DND-41 (cell line): ENCODE data around the gene SEMA5B.
A peak's percentile ranks its signal among the peaks of the same experiment; 100 is the strongest.

Experiments used
- ATAC-seq: fragments of 200-7000 bp; cut with Tn5 transposase; 3 replicates; pipeline ENCODE4 v1.9.1; 2021; ENCODE audit warnings: low read depth; ENCODE audit not compliant: insufficient read depth
- DNase-seq: peaks from one replicate; pipeline ENCODE4 v3.0.0-alpha.2; 2020
- H2AFZ ChIP-seq: 2 replicates; pipeline ENCODE4 v1.6.0; 2012; ENCODE audit warnings: low read depth, low read length
- H3K27ac ChIP-seq: 2 replicates; pipeline ENCODE4 v1.5.1; 2012; ENCODE audit warnings: low read length, inconsistent platforms
- H3K27me3 ChIP-seq: fragments of 200-600 bp; sonication (generic); 2 replicates; pipeline ENCODE4 v1.6.0; 2012; ENCODE audit warnings: low read length, mild to moderate bottlenecking, inconsistent platforms; ENCODE audit not compliant: insufficient read depth, poor library complexity
- H3K36me3 ChIP-seq: 2 replicates; pipeline ENCODE4 v1.5.1; 2012; ENCODE audit warnings: low read length, inconsistent platforms; ENCODE audit not compliant: insufficient read depth
- H3K4me1 ChIP-seq: 2 replicates; pipeline ENCODE4 v1.5.1; 2012; ENCODE audit warnings: mild to moderate bottlenecking, low read length; ENCODE audit not compliant: insufficient read depth
- H3K4me2 ChIP-seq: 2 replicates; pipeline ENCODE4 v1.6.0; 2012; ENCODE audit warnings: mild to moderate bottlenecking, moderate library complexity, low read length, inconsistent platforms; ENCODE audit not compliant: insufficient read depth
- H3K4me3 ChIP-seq, 2 experiments: fragments of 200-600 bp in 1 of 2; shearing (Covaris generic) in 1 of 2; 2 replicates each; pipeline ENCODE4 v1.5.1; 2012 to 2016; ENCODE audit warnings: inconsistent platforms in 2 of 2, low read length in 2 of 2, mild to moderate bottlenecking in 2 of 2, low read depth in 1 of 2, moderate library complexity in 1 of 2
- H3K79me2 ChIP-seq: 2 replicates; pipeline ENCODE4 v1.6.0; 2012; ENCODE audit warnings: low read length, inconsistent platforms; ENCODE audit not compliant: insufficient read depth
- H3K9ac ChIP-seq: 2 replicates; pipeline ENCODE4 v1.6.0; 2012; ENCODE audit warnings: low read depth, mild to moderate bottlenecking, inconsistent platforms, low read length, moderate library complexity
- H3K9me3 ChIP-seq: 2 replicates; pipeline ENCODE4 v1.5.1; 2012; ENCODE audit warnings: low read length, moderate library complexity, mild to moderate bottlenecking, inconsistent platforms; ENCODE audit not compliant: insufficient read depth, severe bottlenecking
- H4K20me1 ChIP-seq: 2 replicates; pipeline ENCODE4 v1.6.0; 2012; ENCODE audit warnings: low read length; ENCODE audit not compliant: insufficient read depth
- EZH2 ChIP-seq: IDR thresholded peaks from 3 replicates; pipeline ENCODE4 v1.6.1; 2012; ENCODE audit warnings: borderline replicate concordance, low read depth, mild to moderate bottlenecking, moderate library complexity, low read length, inconsistent platforms; ENCODE audit not compliant: severe bottlenecking
- TF ChIP-seq, protein P1 (sequence below): IDR thresholded peaks from 2 replicates; pipeline ENCODE4 v1.5.1; 2012; ENCODE audit warnings: borderline replicate concordance, low read length, moderate library complexity, mild to moderate bottlenecking; ENCODE audit not compliant: poor library complexity, severe bottlenecking; ENCODE audit errors: extremely low read depth

Gene SEMA5B

DNA sequence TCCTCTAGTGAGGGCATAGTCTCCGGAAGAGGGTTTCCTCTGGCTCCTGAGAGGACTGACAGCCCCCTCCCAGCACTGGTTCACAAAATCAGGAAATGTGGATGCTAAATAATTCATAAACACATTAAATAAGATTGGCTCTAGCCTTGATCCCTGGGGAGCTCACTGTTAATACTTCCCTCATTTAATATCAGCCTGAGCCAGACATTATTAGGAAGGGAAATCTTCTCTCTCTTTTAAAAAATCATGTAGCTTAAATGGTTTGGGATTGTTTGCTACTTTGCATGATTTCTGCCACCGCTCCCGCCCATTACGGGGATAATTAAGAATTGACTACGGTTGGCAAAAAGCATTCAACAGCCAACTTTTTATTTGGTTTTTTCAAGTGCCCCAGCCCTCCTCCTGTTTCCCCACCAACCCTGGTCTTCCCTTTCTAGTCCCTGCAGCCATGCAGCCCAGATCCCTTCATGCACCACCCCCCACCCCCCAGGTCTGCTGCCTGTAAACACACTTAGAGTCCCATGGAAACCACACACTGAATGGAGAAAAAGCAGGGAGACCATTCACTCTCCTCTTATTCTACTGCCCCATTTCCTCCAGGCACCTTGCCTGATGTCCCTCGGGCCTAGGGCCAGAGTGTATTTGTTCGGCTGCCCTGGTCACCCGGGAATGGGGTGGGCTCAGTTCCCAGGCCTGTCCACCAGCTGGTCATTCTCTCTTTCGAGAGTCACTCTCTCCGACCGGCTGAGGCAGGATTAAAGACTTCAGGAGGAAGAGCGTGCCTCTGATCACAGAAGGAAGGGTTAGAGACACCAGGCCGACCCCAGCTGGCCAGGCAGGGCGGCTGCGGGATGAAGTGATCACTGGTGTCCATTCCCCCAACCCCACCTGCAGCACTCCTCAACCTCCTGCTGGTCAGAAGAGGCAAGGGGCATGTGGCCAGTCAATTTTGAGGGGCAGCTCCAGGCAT lies 45.1 kb downstream of the SEMA5B start:
- Histone ChIP-seq H3K79me2 (no peaks in the 10 kb centered on the region), H3K4me3 (no peak overlapping the region), H3K9ac (no peak overlapping the region), H3K4me2 (no peak overlapping the region), H3K4me1 (no peaks in the 10 kb centered on the region), H3K27me3 (peaks cover 3% of the 10 kb centered on the region), H3K9me3 (no peaks in the 10 kb centered on the region), H4K20me1 (no peaks in the 10 kb centered on the region), H2AFZ (no peak overlapping the region), H3K27ac (no peak overlapping the region), H3K36me3 (no peaks in the 10 kb centered on the region)
- TF ChIP-seq, protein P1, sequence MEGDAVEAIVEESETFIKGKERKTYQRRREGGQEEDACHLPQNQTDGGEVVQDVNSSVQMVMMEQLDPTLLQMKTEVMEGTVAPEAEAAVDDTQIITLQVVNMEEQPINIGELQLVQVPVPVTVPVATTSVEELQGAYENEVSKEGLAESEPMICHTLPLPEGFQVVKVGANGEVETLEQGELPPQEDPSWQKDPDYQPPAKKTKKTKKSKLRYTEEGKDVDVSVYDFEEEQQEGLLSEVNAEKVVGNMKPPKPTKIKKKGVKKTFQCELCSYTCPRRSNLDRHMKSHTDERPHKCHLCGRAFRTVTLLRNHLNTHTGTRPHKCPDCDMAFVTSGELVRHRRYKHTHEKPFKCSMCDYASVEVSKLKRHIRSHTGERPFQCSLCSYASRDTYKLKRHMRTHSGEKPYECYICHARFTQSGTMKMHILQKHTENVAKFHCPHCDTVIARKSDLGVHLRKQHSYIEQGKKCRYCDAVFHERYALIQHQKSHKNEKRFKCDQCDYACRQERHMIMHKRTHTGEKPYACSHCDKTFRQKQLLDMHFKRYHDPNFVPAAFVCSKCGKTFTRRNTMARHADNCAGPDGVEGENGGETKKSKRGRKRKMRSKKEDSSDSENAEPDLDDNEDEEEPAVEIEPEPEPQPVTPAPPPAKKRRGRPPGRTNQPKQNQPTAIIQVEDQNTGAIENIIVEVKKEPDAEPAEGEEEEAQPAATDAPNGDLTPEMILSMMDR: no peak
- TF ChIP-seq EZH2: no peak
- no peak for DNase-seq
- ATAC-seq: no peak

DNA sequence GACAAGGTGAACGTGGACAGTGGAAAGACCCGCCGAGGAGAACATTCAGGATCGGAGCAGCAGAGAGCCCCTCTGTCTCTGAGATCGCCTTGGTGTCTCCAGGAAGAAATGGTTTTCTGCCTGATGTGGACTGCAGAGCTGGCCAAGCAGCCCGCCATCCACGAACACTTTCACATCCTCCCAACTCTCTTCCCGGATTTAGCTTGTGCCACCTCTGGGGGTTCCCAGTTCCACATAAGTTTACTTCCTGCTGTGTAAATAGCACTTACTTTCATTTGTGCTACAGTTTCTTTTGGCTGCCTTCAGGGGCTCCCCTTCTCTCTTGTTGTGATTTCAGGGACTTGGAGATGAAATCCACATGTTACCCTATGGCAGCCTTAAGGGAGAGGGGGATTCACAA lies 48.4 kb downstream of the SEMA5B start:
- Histone ChIP-seq H3K27ac (no peak overlapping the region), H3K4me3 (no peak overlapping the region), H3K4me2 (no peak overlapping the region), H3K4me1 (peaks cover 10% of the 10 kb centered on the region), H3K9me3 (no peaks in the 10 kb centered on the region), H3K9ac (no peak overlapping the region), H3K79me2 (no peaks in the 10 kb centered on the region), H3K36me3 (no peaks in the 10 kb centered on the region), H3K27me3 (no peaks in the 10 kb centered on the region), H2AFZ (no peak overlapping the region), H4K20me1 (no peaks in the 10 kb centered on the region)
- ATAC-seq (no peak), DNase-seq (no peak)
- TF ChIP-seq, protein P1: no peak
- no peak for TF ChIP-seq EZH2

- Histone ChIP-seq H3K27me3 (no peaks in the 10 kb centered on the region), H3K79me2 (no peaks in the 10 kb centered on the region), H4K20me1 (no peaks in the 10 kb centered on the region), H3K9me3 (no peaks in the 10 kb centered on the region), H3K4me2 (no peak overlapping the region), H2AFZ (no peak overlapping the region), H3K4me3 (no peak overlapping the region), H3K4me1 (peaks cover 13% of the 10 kb centered on the region), H3K9ac (no peak overlapping the region), H3K27ac (no peak overlapping the region), H3K36me3 (no peaks in the 10 kb centered on the region)
- no peak for ATAC-seq
- peak; percentile 10 for DNase-seq
- TF ChIP-seq, protein P1: no peak
- no peak for TF ChIP-seq EZH2
Measured at GRCh38 chr3:122978569-122978968, 49.0 kb downstream of the SEMA5B start.
